Endodermal cell (in vitro differentiated cells): ENCODE results near the gene SDS. TPM values are rescaled to one million over a fixed set of nuclear protein-coding genes. Genes with fewer than 3 reads are reported as not detected.

Experiments used
- DNase-seq: peaks from one replicate; pipeline ENCODE4 v3.0.0-alpha.2; 2017
- H3K27ac ChIP-seq: 2 replicates; pipeline ENCODE4 v1.5.1; 2013; ENCODE audit warnings: mild to moderate bottlenecking, low read depth, low read length, moderate library complexity
- H3K27me3 ChIP-seq: 2 replicates; pipeline ENCODE4 v1.6.1; 2013; ENCODE audit warnings: mild to moderate bottlenecking, low read length, moderate library complexity; ENCODE audit not compliant: insufficient read depth, control insufficient read depth, poor library complexity, severe bottlenecking
- H3K36me3 ChIP-seq: 2 replicates; pipeline ENCODE4 v1.7.0; 2013; ENCODE audit warnings: mild to moderate bottlenecking, low read length, moderate library complexity; ENCODE audit not compliant: control insufficient read depth, insufficient read depth
- H3K4me1 ChIP-seq: one replicate; pipeline ENCODE4 v1.7.0; 2013; ENCODE audit warnings: low read length; ENCODE audit not compliant: control insufficient read depth, insufficient read depth
- H3K4me3 ChIP-seq: 2 replicates; pipeline ENCODE4 v1.5.1; 2013; ENCODE audit warnings: mild to moderate bottlenecking, low read length, moderate library complexity
- H3K9ac ChIP-seq: 2 replicates; pipeline ENCODE4 v1.6.1; 2013; ENCODE audit warnings: mild to moderate bottlenecking, low read length, moderate library complexity; ENCODE audit not compliant: poor library complexity, severe bottlenecking; ENCODE audit errors: extremely low read depth
- H3K9me3 ChIP-seq: 2 replicates; pipeline ENCODE4 v1.6.1; 2013; ENCODE audit warnings: mild to moderate bottlenecking, low read length, moderate library complexity; ENCODE audit not compliant: control insufficient read depth
- H3K27ac Mint-ChIP-seq: 2 replicates; pipeline ENCODE4 v1.8.0; 2020; ENCODE audit warnings: mixed read lengths
- H3K27me3 Mint-ChIP-seq: 2 replicates; pipeline ENCODE4 v1.8.0; 2021; ENCODE audit warnings: mild to moderate bottlenecking, mixed read lengths; ENCODE audit not compliant: insufficient read depth
- H3K36me3 Mint-ChIP-seq: 2 replicates; pipeline ENCODE4 v1.8.0; 2020; ENCODE audit warnings: low read depth, mixed read lengths
- H3K4me1 Mint-ChIP-seq: 2 replicates; pipeline ENCODE4 v1.8.0; 2020; ENCODE audit warnings: mixed read lengths
- H3K4me3 Mint-ChIP-seq: 2 replicates; pipeline ENCODE4 v1.8.0; 2020; ENCODE audit warnings: mild to moderate bottlenecking, moderate library complexity, mixed read lengths
- H3K9me3 Mint-ChIP-seq: 2 replicates; pipeline ENCODE4 v1.8.0; 2020; ENCODE audit warnings: mild to moderate bottlenecking, mixed read lengths
- WGBS, 2 experiments: methylation state at CpG; one replicate each; pipeline versions ENCODE4 v1.1.5 to v1.1.7; 2013; ENCODE audit warnings: missing lambda C conversion rate in 2 of 2, mixed read lengths in 1 of 2; ENCODE audit not compliant: insufficient coverage in 1 of 2, insufficient read length in 1 of 2; 5-methylcytosine and 5-hydroxymethylcytosine counted together
- total RNA-seq, 2 donors: library from RNA; stranded (reverse); fragmentation: NEBNext Ultra II Directional in 1 of 2; extraction: Animal tissue kit (Norgen Biotek cat#: 25700) in 1 of 2; gene quantifications; 2 replicates in 1 of 2; 3 replicates in 1 of 2; pipeline ENCODE4 v1.2.1, GENCODE V29; 2021
- TF ChIP-seq, protein P1 (sequence below): fragments of 200-600 bp; sonication (generic); conservative IDR thresholded peaks from 2 replicates; pipeline ENCODE4 v1.5.0; 2021; ENCODE audit warnings: antibody characterized with exemption, mild to moderate bottlenecking

SDS gene
- total RNA-seq, 2 donors from 2014 or later, result not detected

DNA sequence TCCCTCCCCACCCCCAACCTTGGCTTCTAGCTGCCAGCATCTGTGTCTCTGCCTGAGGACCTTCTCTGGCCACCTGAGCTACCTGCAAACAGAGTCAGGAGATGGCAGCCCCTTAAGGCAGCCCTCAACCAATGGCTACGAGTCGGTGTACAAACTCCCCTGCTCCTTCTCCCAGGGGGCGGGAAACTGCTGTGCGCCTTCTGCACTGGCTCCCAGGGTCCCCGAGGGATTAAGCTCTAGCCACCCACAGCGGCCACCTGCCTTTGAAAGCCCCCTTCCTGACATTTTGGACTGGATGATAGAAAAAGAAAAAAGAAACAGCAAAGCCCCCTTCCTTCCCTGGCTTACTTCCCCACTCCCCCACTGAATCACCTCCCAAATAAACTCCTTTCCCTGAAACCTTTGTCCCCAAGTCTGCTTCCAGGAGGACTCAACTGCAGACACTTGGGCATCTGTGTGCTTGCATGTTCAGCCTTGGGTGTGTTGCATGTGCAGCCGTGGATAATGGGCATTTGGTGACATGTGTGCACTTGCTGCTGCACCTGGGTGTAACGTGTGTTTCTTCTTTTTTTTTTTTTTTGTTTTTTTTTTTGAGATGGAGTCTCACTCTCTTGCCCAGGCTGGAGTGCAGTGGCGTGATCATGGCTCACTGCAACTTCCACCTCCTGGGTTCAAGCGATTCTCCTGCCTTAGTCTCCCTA lies 6.0 kb downstream of the SDS start:
- H3K27me3 ChIP-seq, result no peaks in the 10 kb centered on the region
- H3K9me3 Mint-ChIP-seq, result no peaks in the 10 kb centered on the region
- TF ChIP-seq, protein P1, sequence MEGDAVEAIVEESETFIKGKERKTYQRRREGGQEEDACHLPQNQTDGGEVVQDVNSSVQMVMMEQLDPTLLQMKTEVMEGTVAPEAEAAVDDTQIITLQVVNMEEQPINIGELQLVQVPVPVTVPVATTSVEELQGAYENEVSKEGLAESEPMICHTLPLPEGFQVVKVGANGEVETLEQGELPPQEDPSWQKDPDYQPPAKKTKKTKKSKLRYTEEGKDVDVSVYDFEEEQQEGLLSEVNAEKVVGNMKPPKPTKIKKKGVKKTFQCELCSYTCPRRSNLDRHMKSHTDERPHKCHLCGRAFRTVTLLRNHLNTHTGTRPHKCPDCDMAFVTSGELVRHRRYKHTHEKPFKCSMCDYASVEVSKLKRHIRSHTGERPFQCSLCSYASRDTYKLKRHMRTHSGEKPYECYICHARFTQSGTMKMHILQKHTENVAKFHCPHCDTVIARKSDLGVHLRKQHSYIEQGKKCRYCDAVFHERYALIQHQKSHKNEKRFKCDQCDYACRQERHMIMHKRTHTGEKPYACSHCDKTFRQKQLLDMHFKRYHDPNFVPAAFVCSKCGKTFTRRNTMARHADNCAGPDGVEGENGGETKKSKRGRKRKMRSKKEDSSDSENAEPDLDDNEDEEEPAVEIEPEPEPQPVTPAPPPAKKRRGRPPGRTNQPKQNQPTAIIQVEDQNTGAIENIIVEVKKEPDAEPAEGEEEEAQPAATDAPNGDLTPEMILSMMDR, result no peak
- no peaks in the 10 kb centered on the region for H3K36me3 ChIP-seq
- H3K4me3 Mint-ChIP-seq, result no peak overlapping the region
- 87 to 93% methylated on average over 3 to 10 of the region's 10 CpGs for WGBS, 2 experiments
- no peaks in the 10 kb centered on the region for H3K9me3 ChIP-seq
- no peaks in the 10 kb centered on the region for H3K4me1 ChIP-seq
- peaks cover 10% of the 10 kb centered on the region for H3K27me3 Mint-ChIP-seq
- H3K36me3 Mint-ChIP-seq, result no peaks in the 10 kb centered on the region
- H3K27ac ChIP-seq, result no peak overlapping the region
- DNase-seq, result no peak
- H3K9ac ChIP-seq, result no peak overlapping the region
- no peak overlapping the region for H3K4me3 ChIP-seq
- H3K27ac Mint-ChIP-seq, result no peak overlapping the region
- no peaks in the 10 kb centered on the region for H3K4me1 Mint-ChIP-seq

DNA sequence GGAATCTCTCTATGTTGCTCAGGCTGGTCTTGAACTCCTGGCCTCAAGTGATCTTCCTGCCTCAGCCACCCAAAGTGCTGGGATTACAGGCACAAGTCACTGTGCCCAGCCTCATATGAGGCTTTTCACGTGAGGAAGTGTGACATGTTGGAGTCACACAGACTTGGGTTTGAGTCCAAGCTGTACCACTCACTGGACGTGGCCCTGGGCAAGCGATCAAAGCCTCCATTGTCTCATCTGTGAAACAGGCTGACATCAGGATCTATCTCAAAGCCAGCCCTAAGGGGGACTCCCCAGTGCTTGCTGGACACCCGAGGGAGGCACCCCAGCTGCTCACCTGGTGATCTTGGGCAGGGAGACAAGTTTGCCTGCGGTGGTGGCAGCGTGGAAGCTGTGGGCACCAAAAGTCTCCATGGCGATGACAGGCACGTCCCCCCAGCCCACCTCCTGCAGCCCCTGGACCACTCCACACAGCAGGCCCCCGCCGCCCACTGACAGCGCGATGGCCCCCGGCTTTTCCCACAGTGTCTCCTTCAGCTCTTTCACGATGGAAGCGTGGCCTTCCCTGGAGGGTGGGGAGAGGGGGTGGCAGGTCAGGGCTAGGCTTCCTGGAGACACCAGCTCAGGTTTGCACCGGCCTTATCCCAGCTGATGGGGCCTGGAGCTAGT lies 6.7 kb downstream of the SDS start:
- TF ChIP-seq, protein P1, result no peak
- Histone ChIP-seq H3K36me3 (no peaks in the 10 kb centered on the region), H3K9me3 (no peaks in the 10 kb centered on the region), H3K27me3 (no peaks in the 10 kb centered on the region), H3K9ac (no peak overlapping the region), H3K4me3 (no peak overlapping the region), H3K27ac (no peak overlapping the region), H3K4me1 (no peaks in the 10 kb centered on the region)
- Mint-ChIP-seq H3K27ac (no peak overlapping the region), H3K9me3 (no peaks in the 10 kb centered on the region), H3K4me1 (no peaks in the 10 kb centered on the region), H3K4me3 (no peak overlapping the region), H3K36me3 (no peaks in the 10 kb centered on the region), H3K27me3 (peaks cover 10% of the 10 kb centered on the region)
- WGBS, 2 experiments, result 89% methylated on average over 5 to 16 of the region's 16 CpGs
- no peak for DNase-seq

DNA sequence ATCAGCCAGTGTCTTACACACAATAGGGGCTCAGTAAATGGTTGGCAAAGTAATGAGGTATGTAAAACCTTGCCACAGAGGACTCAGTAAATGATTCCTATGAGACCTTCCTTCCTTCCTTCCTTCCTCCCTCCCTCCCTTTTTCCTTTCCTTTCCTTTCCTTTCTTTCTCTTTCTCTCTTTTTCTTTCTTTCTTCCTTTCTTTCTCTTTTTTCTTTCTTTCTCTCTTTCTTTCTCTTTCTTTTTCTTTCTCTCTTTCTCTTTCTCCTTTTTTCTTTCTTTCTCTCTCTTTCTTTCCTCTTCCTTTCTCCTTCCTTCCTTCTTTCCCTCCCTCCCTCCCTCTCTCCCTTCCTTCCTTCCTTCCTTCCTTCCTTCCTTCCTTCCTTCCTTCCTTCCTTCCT lies 7.5 kb downstream of the SDS start:
- H3K27ac ChIP-seq, result no peak overlapping the region
- H3K9ac ChIP-seq, result no peak overlapping the region
- TF ChIP-seq, protein P1, result no peak
- no peak for DNase-seq
- H3K27ac Mint-ChIP-seq, result no peak overlapping the region
- H3K36me3 ChIP-seq, result no peaks in the 10 kb centered on the region
- no peak overlapping the region for H3K4me3 ChIP-seq
- no peaks in the 10 kb centered on the region for H3K4me1 ChIP-seq
- H3K36me3 Mint-ChIP-seq, result peaks cover under 1% of the 10 kb centered on the region
- no peaks in the 10 kb centered on the region for H3K9me3 ChIP-seq
- H3K4me3 Mint-ChIP-seq, result no peak overlapping the region
- no peaks in the 10 kb centered on the region for H3K27me3 ChIP-seq
- no peaks in the 10 kb centered on the region for H3K4me1 Mint-ChIP-seq
- no peaks in the 10 kb centered on the region for H3K9me3 Mint-ChIP-seq
- peaks cover 10% of the 10 kb centered on the region for H3K27me3 Mint-ChIP-seq
